H9 (cell line): Measurements from ENCODE around the gene CCDC137. TPM values are rescaled to one million over a fixed set of nuclear protein-coding genes. Genes with fewer than 3 reads are reported as not detected.

Experiments
- DNase-seq: peaks from one replicate; pipeline ENCODE4 v3.0.0-alpha.2; 2017
- H2AFZ ChIP-seq: one replicate; pipeline ENCODE4 v1.6.1; 2013; ENCODE audit warnings: mild to moderate bottlenecking, low read length, control low read depth, moderate library complexity
- H2AK5ac ChIP-seq: 2 replicates; pipeline ENCODE4 v1.6.1; 2013; ENCODE audit warnings: low read length, control low read depth, mixed read lengths; ENCODE audit not compliant: insufficient read length
- H2BK120ac ChIP-seq: one replicate; pipeline ENCODE4 v1.6.1; 2013; ENCODE audit warnings: low read depth, mild to moderate bottlenecking, low read length, control low read depth, inconsistent platforms; ENCODE audit not compliant: poor library complexity, severe bottlenecking
- H2BK12ac ChIP-seq: 2 replicates; pipeline ENCODE4 v1.6.1; 2013; ENCODE audit warnings: low read length, control low read depth, mixed read lengths, low read depth; ENCODE audit not compliant: insufficient read length
- H2BK15ac ChIP-seq: 2 replicates; pipeline ENCODE4 v1.6.1; 2013; ENCODE audit warnings: low read depth, low read length, control low read depth
- H2BK20ac ChIP-seq: one replicate; pipeline ENCODE4 v1.6.1; 2013; ENCODE audit warnings: low read depth, mild to moderate bottlenecking, low read length, control low read depth, inconsistent platforms; ENCODE audit not compliant: poor library complexity, severe bottlenecking
- H2BK5ac ChIP-seq: 2 replicates; pipeline ENCODE4 v1.6.1; 2013; ENCODE audit warnings: low read length, control low read depth, mixed read lengths; ENCODE audit not compliant: insufficient read length
- H3K14ac ChIP-seq: 2 replicates; pipeline ENCODE4 v1.6.1; 2013; ENCODE audit warnings: low read length, control low read depth; ENCODE audit not compliant: insufficient read depth
- H3K18ac ChIP-seq: 2 replicates; pipeline ENCODE4 v1.6.1; 2013; ENCODE audit warnings: low read depth, mild to moderate bottlenecking, mixed read lengths, low read length, control low read depth; ENCODE audit not compliant: insufficient read length
- H3K23ac ChIP-seq: 2 replicates; pipeline ENCODE4 v1.6.1; 2013; ENCODE audit warnings: low read length, control low read depth, mixed read lengths, low read depth; ENCODE audit not compliant: insufficient read length
- H3K23me2 ChIP-seq: 2 replicates; pipeline ENCODE4 v1.6.1; 2013; ENCODE audit warnings: low read depth, mild to moderate bottlenecking, mixed read lengths, low read length, control low read depth; ENCODE audit not compliant: insufficient read length, poor library complexity, severe bottlenecking
- H3K27ac ChIP-seq: 2 replicates; pipeline ENCODE4 v1.5.1; 2013; ENCODE audit warnings: low read length, control low read depth, mixed read lengths, low read depth; ENCODE audit not compliant: insufficient read length
- H3K27me3 ChIP-seq: 2 replicates; pipeline ENCODE4 v1.6.1; 2013; ENCODE audit warnings: low read length, control low read depth, inconsistent platforms; ENCODE audit not compliant: insufficient read depth
- H3K4ac ChIP-seq: 2 replicates; pipeline ENCODE4 v1.6.1; 2013; ENCODE audit warnings: low read depth, mild to moderate bottlenecking, control low read depth, inconsistent platforms, low read length, moderate library complexity
- H3K4me1 ChIP-seq: 2 replicates; pipeline ENCODE4 v1.6.1; 2013; ENCODE audit warnings: low read length, control low read depth, inconsistent platforms; ENCODE audit not compliant: insufficient read depth
- H3K4me2 ChIP-seq: 2 replicates; pipeline ENCODE4 v1.6.1; 2013; ENCODE audit warnings: low read length, control low read depth, mixed read lengths; ENCODE audit not compliant: insufficient read length, insufficient read depth
- H3K56ac ChIP-seq: 2 replicates; pipeline ENCODE4 v1.6.1; 2013; ENCODE audit warnings: low read depth, mild to moderate bottlenecking, mixed read lengths, low read length, control low read depth; ENCODE audit not compliant: insufficient read length
- H3K79me1 ChIP-seq: 2 replicates; pipeline ENCODE4 v1.6.1; 2013; ENCODE audit warnings: low read depth, mild to moderate bottlenecking, moderate library complexity, low read length, control low read depth, inconsistent platforms; ENCODE audit not compliant: insufficient read depth, poor library complexity, severe bottlenecking
- H3K79me2 ChIP-seq: 2 replicates; pipeline ENCODE4 v1.6.1; 2013; ENCODE audit warnings: low read length, control low read depth, inconsistent platforms; ENCODE audit not compliant: insufficient read depth
- H3K9ac ChIP-seq: 2 replicates; pipeline ENCODE4 v1.6.1; 2013; ENCODE audit warnings: low read length, control low read depth, mixed read lengths; ENCODE audit not compliant: insufficient read length; ENCODE audit errors: extremely low read depth
- H3K9me3 ChIP-seq: one replicate; pipeline ENCODE4 v1.6.1; 2013; ENCODE audit warnings: low read depth, low read length, inconsistent platforms; ENCODE audit not compliant: control insufficient read depth
- H3T11ph ChIP-seq: one replicate; pipeline ENCODE4 v1.6.1; 2013; ENCODE audit warnings: mild to moderate bottlenecking, low read length, control low read depth, inconsistent platforms
- H4K20me1 ChIP-seq: one replicate; pipeline ENCODE4 v1.6.1; 2013; ENCODE audit not compliant: control insufficient read depth, insufficient read length, insufficient read depth
- H4K5ac ChIP-seq: 2 replicates; pipeline ENCODE4 v1.6.1; 2013; ENCODE audit warnings: low read depth, mild to moderate bottlenecking, mixed read lengths, low read length, control low read depth; ENCODE audit not compliant: insufficient read length
- H4K8ac ChIP-seq: replicated peaks from 2 replicates; pipeline ENCODE4 v1.6.1; 2013; ENCODE audit warnings: low read length, control low read depth, mixed read lengths, low read depth; ENCODE audit not compliant: insufficient read length
- H4K91ac ChIP-seq: 2 replicates; pipeline ENCODE4 v1.6.1; 2013; ENCODE audit warnings: low read depth, mild to moderate bottlenecking, moderate library complexity, mixed read lengths, low read length, control low read depth; ENCODE audit not compliant: insufficient read length
- H3K27ac Mint-ChIP-seq, 3 experiments: 2 replicates in 2 of 3; 3 replicates in 1 of 3; pipeline ENCODE4 v1.8.0; 2020 to 2021; ENCODE audit warnings: mixed read lengths in 3 of 3, mild to moderate bottlenecking in 1 of 3, moderate library complexity in 1 of 3
- H3K27me3 Mint-ChIP-seq: 2 replicates; pipeline ENCODE4 v1.8.0; 2021; ENCODE audit warnings: low read depth, mild to moderate bottlenecking, moderate library complexity, mixed read lengths
- H3K36me3 Mint-ChIP-seq, 3 experiments: 2 replicates in 2 of 3; 3 replicates in 1 of 3; pipeline ENCODE4 v1.8.0; 2020 to 2021; ENCODE audit warnings: low read depth in 3 of 3, mixed read lengths in 3 of 3; ENCODE audit not compliant: insufficient read depth in 1 of 3
- H3K4me1 Mint-ChIP-seq, 2 experiments: 2 replicates each; pipeline ENCODE4 v1.8.0; 2020; ENCODE audit warnings: mixed read lengths in 2 of 2
- H3K4me3 Mint-ChIP-seq, 2 experiments: 2 replicates in 1 of 2; 3 replicates in 1 of 2; pipeline ENCODE4 v1.8.0; 2020 to 2021; ENCODE audit warnings: mild to moderate bottlenecking in 2 of 2, mixed read lengths in 2 of 2, moderate library complexity in 1 of 2
- H3K9me3 Mint-ChIP-seq, 2 experiments: 2 replicates in 1 of 2; 3 replicates in 1 of 2; pipeline ENCODE4 v1.8.0; 2020; ENCODE audit warnings: mild to moderate bottlenecking in 2 of 2, mixed read lengths in 2 of 2, moderate library complexity in 1 of 2
- CTCF ChIP-seq: fragments of 200-600 bp; sonication (generic); conservative IDR thresholded peaks from 3 replicates; pipeline ENCODE4 v1.8.0; 2021; ENCODE audit warnings: antibody characterized with exemption, mild to moderate bottlenecking
- WGBS: extraction: QIAGEN DNeasy Blood & Tissue Kit; methylation state at CpG from one replicate; pipeline ENCODE4 v1.1.7; 2013; ENCODE audit warnings: missing lambda C conversion rate, low lambda C conversion rate, mixed read lengths; ENCODE audit not compliant: insufficient read length; ENCODE audit errors: extremely low coverage; 5-methylcytosine and 5-hydroxymethylcytosine counted together
- total RNA-seq: library from RNA; stranded (reverse); gene quantifications from 2 replicates; pipeline ENCODE4 v1.2.1, GENCODE V29; 2021

The CCDC137 gene
- total RNA-seq, 1 experiment from 2014 or later: 60.8 TPM

- no peaks in the 10 kb centered on the region; the same call in 1 of the 2 replicates for H3K27me3 ChIP-seq
- H2BK12ac ChIP-seq: no peak overlapping the region
- H3K9me3 ChIP-seq: no peaks in the 10 kb centered on the region
- H3K79me2 ChIP-seq: no peaks in the 10 kb centered on the region
- no peak overlapping the region for H3T11ph ChIP-seq
- H3K4me1 Mint-ChIP-seq: peaks cover 13 to 20% of the 10 kb centered on the region in 2 experiments
- H2BK5ac ChIP-seq: no peak overlapping the region
- no CpG with 5 or more reads among the region's 9 CpGs for WGBS
- no peaks in the 10 kb centered on the region; a peak in 2 of 5 replicates for H3K9me3 Mint-ChIP-seq
- H3K14ac ChIP-seq: no peak overlapping the region
- H3K4ac ChIP-seq: no peak overlapping the region
- no peak overlapping the region for H3K9ac ChIP-seq
- no peak overlapping the region for H2BK120ac ChIP-seq
- H3K27me3 Mint-ChIP-seq: peaks cover 2% of the 10 kb centered on the region
- no peak overlapping the region for H3K4me3 Mint-ChIP-seq
- H3K4me2 ChIP-seq: no peak overlapping the region
- no peak overlapping the region for H3K27ac ChIP-seq
- H3K18ac ChIP-seq: no peak overlapping the region
- no peaks in the 10 kb centered on the region for H3K79me1 ChIP-seq
- H4K91ac ChIP-seq: no peak overlapping the region
- H3K36me3 Mint-ChIP-seq: no peaks in the 10 kb centered on the region
- no peak overlapping the region for H2BK15ac ChIP-seq
- no peak overlapping the region for H2AK5ac ChIP-seq
- H3K23me2 ChIP-seq: peaks cover 1% of the 10 kb centered on the region
- no peaks in the 10 kb centered on the region for H4K20me1 ChIP-seq
- H2AFZ ChIP-seq: no peak overlapping the region
- no peak overlapping the region for H3K56ac ChIP-seq
- H4K8ac ChIP-seq: no peak overlapping the region
- H4K5ac ChIP-seq: no peak overlapping the region
- no peak overlapping the region for H3K23ac ChIP-seq
- DNase-seq: no peak
- H3K27ac Mint-ChIP-seq: no peak overlapping the region; a peak in 1 of 7 replicates
- no peak for TF ChIP-seq CTCF
- peaks cover 3% of the 10 kb centered on the region; the same call in 1 of the 2 replicates for H3K4me1 ChIP-seq
- no peak overlapping the region for H2BK20ac ChIP-seq
Observed at GRCh38 chr17:81650951-81651350, 15.6 kb upstream of the CCDC137 start.
